ENCODE measurements around the gene JPH4.

JPH4 gene

DNA sequence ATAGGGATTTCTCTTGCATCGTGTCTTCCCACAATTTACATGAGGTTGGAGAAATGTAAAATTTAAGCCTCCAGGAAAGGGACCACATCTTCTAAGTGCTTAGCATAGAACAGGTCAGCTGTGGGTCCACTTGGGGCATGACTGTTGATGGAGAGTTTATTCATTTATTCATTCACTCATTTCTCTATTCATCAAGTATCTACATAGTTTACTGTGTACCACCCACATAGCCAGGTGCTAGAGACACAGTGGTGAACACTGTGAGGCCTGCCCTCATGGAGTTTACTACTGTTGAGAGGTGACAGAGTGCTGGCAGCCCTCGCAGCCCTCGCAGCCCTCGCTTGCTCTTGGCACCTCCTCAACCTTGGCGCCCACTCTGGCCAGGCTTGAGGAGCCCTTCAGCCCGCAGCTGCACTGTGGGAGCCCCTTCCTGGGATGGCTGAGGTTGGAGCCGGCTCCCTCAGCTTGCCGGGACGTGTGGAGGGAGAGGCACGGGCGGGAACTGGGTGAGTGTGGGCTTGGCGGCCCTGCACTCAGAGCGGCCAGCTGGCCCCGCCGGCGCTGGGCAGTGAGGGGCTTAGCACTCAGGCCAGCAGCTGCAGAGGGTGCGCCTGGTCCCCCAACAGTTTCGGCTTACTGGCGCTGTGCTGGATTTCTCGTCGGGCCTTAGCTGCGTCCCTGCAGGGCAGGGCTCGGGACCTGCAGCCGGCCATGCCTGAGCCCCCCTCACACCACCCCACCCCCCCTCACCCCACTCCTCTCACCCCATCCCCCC lies 1.7 kb upstream of the JPH4 start:
- no peak for DNase-seq (ENCODE audit: low read depth, low spot score)

DNA sequence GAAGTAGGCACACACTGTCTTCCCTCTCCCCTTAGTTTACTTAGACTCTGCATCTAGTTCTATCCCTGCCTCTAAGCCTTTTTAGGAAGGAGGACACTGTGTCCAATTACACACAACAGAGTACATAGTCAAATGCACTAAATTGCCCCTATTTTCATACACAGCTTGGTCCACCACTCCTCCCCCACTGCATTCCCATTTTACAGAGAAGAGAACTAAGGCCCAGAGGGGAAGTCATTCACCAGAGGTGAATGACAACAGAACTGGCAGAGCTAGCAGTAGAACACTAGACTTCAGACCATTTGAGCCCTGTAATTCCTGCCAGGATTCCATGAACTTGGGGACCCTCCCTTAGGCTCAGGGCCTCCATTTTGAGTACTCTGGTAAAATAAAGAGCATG lies 1.1 kb upstream of the JPH4 start:
- no peak for DNase-seq (ENCODE audit: low read depth, low spot score)

DNA sequence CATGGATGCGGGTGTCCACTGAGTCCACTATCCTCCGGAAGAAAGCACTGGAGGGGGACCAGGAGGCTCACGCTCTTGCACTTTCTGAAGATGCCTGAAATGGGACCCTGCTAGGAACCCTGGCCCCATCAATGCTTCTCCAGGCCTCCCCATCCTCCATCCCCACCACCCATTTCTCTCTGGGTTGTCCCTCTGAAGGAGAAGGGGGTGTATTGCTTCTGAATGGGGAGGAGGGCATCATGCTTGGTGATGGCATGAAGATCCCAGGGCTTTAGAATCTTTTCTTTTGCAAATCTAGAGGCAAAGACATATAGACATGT lies 681 bp upstream of the JPH4 start:
- DNase-seq (ENCODE audit: low read depth, low spot score) = no peak

DNA sequence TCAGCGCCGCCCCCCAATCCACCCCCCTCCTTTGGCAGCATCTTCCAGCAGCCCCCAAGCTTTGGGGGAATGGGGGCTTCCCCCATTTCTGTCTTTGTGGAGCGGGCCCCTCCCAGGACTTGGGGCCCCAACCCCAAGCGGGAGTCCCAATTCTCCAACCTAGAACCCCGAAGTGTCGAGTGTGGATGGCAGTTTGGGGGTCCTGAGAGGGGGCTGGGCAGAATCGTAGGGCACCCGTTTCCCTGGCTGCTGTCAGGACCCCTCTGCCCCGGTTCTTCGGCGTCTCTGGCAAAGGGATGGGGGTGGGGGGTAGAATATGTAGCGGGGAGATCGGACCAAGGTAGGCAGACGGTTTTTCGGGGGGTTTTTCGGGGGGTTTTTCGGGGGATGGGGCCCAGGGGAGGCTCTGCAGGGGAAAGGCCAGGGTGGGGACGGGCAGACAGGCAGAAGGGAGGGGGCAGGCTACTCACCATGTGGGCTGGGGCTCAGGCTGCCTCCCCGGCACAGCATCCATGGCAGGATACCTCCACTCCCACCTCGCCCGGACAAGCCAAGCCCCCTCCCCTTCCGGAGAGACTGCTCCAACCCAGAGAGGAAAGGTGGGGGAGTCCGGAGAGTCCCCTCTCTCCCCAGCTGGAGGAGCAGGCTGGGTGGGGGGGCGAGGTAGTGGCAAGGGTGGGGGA lies 739 bp downstream of the JPH4 start:
- no peak for DNase-seq (ENCODE audit: low read depth, low spot score)

DNA sequence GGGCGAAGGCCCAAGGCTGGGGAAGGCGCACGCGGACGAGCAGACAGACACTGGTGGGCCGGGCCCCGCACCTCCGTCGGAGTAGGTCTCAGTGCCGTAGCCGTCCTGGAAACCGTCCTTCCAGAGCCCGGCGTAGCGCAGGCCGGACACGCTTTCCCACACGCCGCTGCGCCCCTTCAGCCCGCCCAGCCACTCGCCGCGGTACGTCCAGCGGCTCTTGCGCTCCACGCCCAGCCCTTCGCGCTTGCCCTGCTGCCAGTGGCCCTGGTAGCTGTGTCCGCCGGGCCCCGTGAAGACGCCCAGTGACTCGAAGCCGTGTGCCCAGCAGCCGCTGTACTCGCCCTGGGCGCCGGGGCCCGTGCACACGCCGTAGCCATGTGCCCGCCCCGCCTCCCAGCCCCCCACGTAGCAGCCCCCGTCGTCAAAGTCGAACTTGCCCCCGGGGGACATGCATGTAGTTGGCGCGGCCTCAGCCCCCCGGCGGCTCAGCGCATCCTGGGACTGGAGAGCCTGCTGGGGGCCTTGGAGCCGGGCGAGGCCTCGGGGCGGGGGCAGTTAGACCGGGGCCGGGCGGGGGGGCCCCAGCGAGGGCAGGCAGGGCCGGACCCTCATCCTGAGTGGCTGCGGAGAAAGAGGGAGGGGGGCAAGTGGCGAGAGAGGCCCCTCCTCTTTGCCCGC lies 1.4 kb downstream of the JPH4 start:
- no peak for DNase-seq (ENCODE audit: low read depth, low spot score)

DNA sequence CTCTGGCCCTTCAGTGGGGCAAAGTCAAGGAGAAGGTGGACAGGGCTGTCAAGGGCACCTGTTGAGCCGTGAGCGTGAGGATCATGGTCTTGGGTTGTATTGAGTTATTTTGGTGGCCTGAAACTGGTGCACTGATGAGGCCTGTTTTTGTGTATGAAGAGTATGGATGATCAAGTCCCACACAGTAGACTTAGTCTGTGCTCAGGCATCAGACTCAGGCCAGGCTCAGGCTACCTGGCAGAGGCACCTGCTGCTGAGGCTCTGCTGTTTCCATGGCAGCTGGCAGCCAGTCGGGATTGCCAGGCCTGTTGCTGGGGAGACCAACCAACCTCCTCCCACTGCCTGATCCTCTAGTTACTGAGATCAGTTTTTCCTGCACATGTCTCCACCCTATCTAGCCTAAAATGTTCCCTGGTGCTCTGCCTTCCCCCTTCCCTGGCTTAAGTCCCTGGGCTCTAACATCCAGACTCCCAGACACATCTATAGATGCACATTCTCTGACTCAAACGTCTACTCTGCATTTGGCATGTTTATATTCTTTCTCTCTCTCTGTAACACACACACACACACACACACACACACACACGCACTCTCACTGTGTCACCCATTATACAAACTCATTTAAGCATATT lies 5.1 kb downstream of the JPH4 start:
- DNase-seq (ENCODE audit: low read depth, low spot score) = no peak

DNA sequence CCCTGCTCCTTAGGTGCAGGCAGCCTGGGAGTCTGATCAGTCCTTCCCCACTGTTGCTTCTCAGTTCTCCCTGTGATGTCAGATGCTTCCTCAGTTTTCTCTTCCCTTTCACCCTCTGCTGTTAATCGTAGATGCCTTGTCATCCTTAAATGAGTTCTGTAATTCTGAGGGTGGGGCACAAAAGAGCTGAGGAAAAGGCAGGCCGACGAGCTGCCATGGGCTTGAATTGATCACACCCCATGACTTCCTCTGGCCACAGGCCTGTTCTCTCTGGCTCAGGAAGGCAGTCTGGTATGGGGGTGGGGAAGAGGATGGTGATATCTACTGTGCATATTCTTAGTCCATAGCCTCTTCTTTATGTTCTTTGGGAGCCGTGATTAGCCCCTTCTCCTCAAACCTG lies 5.8 kb downstream of the JPH4 start:
- no peak for DNase-seq (ENCODE audit: low read depth, low spot score)

DNA sequence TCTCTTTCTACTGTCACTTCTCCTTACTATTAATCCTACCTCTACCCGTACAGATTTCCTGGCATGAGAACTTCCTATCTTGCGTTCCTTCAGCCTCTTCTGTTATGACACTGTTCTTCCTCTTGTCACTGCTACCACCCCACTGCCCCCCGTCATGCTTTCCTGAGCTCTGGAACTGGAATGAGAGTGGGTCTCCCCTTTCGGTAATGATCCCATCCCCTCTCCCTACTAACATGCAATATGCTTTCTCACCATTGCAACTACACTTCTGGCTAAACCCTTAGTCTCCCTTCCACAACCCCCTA lies 6.1 kb downstream of the JPH4 start:
- no peak for DNase-seq (ENCODE audit: low read depth, low spot score)

DNA sequence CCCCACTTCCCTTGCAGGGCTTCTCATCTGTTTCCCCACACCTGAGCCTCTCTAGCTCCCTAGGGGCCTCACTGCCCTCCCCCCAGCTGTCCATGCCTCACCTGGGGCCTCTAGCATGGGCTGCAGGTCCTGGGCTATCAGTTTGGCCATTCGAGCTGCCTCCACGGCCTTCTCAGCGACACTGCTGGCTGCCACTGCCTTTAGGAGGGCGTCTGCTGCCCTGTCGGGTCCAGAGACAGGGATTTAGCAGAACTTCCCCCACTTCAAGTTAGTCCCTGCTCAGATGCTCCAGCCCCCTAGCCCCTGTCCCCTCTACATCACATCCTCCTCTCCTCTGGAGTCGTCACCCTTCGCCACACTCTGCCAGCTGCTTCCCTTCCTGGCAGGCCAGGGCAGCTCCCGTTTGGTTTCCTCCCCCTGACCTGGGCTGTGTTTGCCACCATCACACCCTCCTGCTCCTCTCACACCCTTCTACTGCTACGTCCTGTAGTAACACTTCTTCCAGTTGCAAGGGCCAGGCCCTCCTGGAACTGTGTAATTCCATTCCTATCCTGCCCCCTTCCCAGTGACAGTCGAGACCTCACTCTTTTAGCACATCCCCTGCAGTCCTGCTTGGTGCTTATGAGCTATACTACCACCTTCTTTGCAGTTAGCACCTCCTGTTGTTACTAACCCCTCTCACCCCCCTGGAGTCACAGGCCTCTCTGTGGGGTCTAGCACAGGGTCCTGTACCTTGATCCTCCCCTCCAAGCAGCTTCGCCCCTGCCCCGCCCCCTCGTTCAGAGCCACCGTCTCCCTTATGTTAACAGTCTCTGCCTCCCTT lies 6.7 kb downstream of the JPH4 start:
- DNase-seq (ENCODE audit: low read depth, low spot score) = no peak

DNA sequence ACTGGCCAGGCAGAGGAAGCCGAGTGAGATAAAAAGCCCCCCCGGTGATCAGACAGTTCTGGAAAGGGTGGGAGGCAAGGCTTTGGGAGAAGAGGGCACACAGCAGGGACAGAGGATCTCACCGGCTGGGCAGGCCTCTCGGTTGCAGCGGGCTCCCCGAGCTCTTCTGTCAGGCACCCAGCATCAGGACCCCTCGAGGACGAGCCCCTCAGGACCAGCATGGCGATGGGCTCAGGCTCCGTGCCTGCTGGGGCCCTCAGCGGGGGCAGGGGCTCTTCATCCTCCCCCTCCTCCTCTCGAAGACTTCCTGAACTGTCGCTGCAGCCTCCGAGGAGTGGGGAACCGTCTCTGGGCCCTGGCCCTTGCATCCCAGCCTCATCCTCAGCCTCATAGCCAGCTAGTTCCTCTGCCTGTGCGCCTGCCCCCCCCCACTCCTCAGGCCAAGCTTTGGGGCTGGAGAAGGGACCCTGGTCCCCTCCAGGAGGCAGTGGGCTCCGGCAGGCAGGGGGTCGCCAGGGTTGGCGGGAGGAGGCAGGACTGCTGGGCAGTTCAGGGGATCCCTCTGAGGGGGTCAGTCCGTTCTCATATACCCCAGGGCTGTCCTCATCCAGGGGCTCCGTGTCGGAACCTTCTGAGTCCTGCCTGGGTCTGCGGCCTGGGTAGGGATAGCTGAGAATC lies 7.6 kb downstream of the JPH4 start:
- no peak for DNase-seq (ENCODE audit: low read depth, low spot score)

DNA sequence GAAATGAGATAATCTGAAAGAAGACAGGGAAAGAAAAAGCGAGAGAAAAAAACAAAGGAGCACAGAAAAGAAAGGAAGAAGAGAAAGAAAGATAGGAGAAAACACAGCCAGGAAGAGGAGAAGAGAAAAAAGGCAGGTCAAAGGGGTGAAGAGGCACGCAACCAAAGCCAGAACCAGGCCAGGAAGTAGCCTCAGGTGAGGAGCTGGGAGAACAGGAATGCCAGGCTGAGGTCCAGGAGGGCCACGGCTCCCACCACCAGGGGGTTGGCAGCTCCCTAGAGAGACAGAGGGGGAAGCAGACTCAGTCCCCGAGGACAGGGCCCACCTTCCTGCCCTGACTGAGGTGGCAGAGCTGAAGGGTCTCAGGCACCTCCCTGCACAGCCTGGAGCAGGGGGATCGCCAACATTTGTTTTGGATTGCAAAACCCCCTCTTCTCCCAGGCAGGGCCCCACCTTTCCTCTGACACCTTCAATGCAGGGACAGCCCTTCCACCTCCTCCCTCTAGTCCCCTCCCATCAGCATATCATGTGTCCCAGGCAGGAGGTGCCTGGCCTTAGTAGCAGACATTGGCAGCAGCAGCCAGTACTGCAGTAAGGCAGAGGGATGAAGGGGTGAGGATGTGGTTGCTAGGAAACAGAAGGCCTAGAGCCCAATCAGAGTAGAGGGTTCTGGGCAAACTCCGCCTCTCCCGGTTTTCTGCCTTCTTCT lies 9.0 kb downstream of the JPH4 start:
- DNase-seq (ENCODE audit: low read depth, low spot score) = no peak

DNA sequence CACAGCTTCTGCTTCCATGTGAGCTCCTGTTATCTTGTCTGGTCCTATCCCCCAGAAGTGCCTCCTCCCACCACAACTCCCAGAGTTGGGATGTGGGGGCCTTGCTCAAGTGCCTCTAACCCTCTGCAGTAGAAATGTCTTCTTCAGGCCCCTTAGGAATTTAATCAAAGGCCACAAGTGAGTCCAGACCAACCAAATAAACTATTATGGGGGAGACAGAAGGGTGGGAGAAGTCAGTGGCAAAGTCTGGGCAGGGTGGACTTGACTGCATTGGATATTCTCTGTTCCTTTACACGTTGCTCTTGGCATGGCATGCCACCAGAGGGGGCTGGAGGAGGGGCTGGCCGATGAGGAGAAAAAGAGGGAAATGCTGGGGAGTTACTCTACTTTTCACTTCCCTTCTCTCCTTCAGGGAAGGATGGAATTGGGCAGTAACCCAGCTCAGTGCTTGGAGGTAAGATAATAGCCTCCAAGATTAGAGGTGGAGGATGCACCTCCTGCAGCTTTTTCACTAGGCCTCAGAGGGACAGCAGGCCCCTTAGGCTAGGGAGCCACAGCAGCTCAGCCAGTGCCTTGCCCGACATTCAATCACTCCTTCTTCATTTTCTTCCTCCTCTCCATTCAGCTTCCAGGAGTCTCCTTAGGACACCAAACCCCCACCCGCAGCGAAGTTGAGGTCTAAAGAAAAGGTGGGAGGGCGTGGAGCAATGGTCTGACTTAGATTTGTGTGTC lies 9.8 kb downstream of the JPH4 start:
- DNase-seq (ENCODE audit: low read depth, low spot score) = no peak

DNA sequence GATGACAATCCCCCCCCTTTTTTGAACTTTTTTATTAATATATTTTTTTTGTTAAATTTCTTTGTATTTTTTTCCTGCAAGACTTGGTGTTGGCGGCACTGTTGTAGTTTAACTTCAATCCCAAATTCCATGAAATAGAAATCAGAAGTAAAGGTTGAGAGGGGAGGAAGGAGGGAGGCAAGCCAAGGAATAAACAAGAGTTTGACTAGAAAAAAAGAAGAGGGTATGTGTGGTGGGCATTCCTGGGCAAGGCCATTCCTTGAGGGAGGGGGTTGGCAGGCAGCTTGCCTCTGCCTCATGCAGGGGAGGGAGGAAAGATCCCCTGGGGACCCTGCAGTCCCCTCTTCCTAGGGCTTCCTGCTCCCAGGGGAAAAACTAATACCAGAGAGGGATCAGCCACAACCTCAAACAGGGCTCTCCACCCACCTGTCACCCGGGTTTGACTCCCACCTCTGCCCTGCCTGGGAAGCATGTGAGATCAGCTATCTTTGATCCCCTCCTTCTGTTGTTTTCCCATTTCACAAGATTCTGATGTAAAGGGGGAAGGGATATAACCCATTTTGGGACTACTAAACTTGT lies 10.5 kb downstream of the JPH4 start:
- no peak for DNase-seq (ENCODE audit: low read depth, low spot score)

DNA sequence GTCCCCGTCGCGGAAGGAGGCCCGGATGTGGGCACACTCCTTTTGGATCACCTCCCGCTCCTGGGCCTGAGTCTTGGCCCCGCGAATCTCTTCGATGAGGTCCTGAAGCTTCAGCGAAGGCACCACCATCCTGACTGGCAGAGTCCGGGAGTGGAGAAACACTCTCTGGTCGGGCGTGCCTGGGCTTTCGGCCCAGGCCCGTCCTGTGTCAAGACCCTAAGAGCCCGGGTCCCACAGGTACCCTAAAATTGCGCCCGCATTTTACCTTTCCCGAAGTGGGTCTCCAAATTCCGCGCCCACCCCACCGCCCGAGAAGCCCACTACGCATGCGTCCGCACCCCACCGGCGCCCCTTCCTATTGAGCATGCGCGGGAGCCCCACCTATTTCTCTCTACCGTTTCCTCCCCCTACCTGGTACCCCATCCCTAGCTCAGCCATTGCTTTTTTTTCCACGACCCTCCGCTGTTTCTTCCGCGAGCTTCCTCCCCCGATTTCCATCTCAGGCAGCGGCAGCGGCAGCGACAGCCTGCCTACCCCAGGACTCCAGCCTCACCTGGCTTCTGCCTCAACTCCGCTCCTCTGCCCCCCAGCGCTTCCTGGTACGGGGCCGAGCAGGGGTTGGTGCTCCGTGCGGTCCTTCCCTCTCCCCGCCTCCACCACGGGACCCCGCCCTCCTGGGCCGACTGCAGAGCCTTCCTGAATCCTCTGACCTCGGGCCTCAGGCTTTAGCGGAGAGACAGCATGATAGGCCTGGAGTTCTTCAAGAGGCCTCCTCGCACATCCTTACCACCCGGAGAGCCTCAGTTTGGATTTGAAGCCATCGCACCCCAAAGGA lies 11.2 kb downstream of the JPH4 start, which contains the start of gene AP1G2:
Gene AP1G2 (minus strand): TSS at position 606 of the 835 bp plus-strand sequence. CDS start 477 bp downstream, at position 129.
- no peak for DNase-seq (ENCODE audit: low read depth, low spot score)

DNA sequence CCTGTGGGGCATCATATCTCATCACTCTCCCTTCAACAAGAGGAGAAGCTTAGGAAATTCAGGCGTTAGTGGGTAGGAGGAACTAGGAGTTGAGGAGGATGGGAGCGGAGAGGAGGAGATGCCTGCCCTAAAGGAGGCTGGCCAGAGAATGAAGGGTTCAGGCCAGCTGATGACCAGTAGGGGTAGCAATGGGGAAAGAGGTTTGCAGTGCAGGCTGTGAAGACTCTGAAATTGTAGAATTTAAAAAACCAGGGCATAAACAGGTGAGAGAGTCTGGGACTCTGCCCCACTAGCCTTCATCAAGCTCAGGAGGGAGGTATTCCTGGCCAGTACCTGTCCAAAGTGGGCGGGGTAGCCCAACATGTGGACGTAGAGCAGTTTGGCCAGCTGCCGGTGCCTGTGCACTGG lies 11.8 kb downstream of the JPH4 start:
- no peak for DNase-seq (ENCODE audit: low read depth, low spot score)

DNA sequence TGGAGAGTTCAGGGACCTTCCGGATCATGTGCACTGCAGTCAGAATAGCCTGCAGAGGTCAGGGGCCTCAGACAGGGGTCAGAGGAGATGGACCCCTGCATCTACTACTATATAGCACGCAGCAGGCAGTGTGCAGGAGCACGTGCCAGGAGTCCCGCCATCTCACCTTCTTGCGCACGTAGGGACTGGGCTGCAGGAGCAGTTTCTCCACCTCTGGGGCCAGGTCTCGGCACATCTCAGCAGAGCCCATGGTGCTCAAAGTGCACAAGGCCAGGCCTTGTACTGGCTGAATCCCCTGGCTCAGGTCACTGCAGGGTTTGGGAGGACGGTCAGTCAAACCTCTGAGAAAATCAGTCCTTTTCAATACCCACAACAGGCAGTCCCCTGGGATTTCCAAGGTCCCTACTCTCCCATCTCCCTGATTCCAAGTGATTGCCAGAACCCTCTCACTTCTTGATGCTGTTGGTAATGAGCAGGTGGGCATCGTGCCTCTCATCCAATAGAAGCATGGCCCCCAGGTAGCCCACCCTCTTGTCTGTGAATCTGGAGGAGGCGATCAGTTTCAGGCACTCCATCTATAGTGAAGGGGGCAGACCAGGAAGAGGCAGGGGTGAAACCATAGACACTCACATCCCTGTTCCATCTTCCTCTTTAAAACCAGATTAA lies 12.3 kb downstream of the JPH4 start:
- DNase-seq (ENCODE audit: low read depth, low spot score) = no peak

DNA sequence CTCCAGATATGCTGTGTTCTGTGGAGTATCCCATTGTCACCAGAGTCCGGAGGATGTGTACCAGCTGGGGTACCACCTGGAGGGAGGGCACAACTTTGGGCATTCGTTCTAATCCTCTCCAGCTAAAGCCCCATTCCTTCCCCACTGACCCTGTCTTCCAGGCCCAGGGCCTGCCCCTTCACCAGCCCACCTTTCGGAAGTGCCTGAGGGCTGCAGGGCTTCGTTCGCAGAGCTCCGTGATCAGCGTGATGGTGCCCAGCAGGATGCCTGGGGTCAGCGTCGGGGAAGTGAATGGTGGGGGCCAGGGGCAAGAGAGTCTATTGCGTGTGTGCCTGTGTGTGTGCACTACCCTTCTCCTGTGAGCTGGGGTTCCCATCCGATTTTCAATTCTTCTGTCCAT lies 13.0 kb downstream of the JPH4 start:
- DNase-seq (ENCODE audit: low read depth, low spot score) = no peak

DNA sequence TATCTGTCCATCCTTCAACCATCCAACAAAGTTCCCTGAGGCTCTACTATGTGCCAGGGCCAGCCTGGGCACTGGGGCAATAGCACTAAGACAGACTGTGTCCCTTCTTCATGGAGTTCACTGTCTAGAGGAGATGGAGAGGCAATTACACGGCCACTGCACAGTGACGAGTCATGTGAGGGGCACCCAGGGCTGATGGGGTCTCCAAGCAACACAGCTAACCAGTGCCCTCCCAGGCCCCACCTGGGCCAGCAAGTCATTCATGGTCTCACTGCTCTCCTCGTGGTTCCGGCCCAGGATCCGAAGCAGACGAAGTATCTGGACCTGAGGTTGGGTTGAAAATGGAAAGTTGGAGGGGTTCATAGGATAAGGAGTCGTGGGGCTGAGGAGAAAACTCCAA lies 13.7 kb downstream of the JPH4 start:
- no peak for DNase-seq (ENCODE audit: low read depth, low spot score)
